SK-N-MC (cell line): ENCODE results near the gene MAT2A.

Experiments
- EZH2 ChIP-seq: fragments of 200-600 bp; sonication (generic); IDR thresholded peaks from one replicate; pipeline ENCODE4 v1.6.1; 2017; ENCODE audit warnings: antibody characterized with exemption
- POLR2AphosphoS5 ChIP-seq: IDR thresholded peaks from 2 replicates; pipeline ENCODE4 v1.6.1; 2012; ENCODE audit warnings: mild to moderate bottlenecking, low read depth, low read length, borderline replicate concordance

DNA sequence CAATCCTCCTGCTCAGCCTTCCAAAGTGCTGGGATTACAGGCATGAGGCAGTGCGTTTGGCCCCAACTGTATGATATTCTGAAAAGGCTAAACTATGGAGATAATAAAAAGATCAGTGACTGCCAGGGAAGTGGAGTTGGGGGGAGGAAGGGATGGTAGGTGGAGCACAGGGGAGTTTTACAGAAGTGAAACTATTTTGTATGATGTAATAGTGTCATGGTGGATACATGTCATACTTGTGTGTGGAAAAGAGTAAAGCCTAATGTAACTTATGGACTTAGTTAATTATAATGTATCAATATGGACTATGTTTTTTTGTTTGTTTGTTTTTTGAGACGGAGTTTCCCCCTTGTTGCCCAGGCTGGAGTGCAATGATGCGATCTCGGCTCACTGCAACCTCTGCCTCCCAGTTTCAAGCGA is 25.2 kb downstream of the MAT2A start:
- TF ChIP-seq EZH2 (no peak), POLR2AphosphoS5 (no peak)
